Inflammatory macrophage treated with lipopolysaccharide for 1 hour (primary cell): ENCODE data around the gene FGF1.
A peak's percentile ranks its signal among the peaks of the same experiment; 100 is the strongest.

Source experiments
- DNase-seq, 2 donors: peaks; one replicate each; pipeline ENCODE4 v3.0.0-alpha.2; 2020 to 2022

Gene FGF1

GRCh38 chr5:142685418-142686209, at the start of gene FGF1:
TSS of gene FGF1 (minus strand) at chr5:142686090. CDS start at chr5:142614127, 71,963 bp downstream.
- no peak for DNase-seq

GRCh38 chr5:142727735-142728047, 41.8 kb upstream of the FGF1 start:
- no peak for DNase-seq

- peak; percentile 76 to 80 for DNase-seq
Measured at GRCh38 chr5:142726188-142726731, 40.4 kb upstream of the FGF1 start.

DNA sequence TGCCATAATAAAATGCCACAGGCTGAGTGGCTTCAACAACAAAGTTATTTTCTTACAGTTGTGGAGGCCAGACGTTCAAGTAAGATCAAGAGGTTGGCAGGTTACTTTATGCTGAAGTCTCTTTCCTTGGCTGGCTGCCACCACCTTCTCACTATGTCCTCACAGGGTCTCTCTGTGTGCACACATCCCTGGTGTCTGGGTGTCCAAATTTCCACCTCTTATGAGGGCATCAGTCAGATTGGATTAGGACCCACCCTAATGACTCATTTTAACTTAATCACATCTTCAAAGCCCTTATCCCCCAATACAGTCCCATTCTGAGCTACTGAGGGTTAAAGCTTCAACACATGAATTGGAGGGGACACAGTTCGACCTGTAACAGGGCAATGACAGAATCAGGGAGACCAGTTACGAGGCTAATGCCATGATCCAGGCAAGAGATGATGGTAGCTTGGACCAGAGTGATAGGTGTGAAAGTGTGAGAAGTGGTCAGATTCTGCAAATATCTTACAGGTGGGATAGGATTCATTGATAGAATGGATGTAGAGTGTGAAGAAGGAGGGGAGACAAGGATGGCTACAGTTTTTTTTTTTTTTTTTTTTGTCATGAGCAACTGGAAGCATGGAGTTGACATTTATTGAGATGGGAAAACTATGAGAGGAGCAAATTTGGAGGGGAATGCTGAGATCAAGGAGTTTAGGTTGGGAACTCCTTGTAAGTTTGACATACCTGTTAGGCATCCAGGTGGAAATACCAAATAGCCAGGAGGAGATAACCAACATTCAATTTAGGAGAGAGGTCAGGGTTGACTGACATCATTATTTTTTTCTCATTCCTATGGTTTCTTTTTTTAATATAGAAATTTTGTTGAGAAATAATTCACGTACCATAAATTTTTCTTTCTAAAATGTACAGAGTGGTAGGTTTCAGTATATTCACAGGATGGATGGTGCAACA, 39.6 kb upstream of the FGF1 start:
- no peak for DNase-seq

DNA sequence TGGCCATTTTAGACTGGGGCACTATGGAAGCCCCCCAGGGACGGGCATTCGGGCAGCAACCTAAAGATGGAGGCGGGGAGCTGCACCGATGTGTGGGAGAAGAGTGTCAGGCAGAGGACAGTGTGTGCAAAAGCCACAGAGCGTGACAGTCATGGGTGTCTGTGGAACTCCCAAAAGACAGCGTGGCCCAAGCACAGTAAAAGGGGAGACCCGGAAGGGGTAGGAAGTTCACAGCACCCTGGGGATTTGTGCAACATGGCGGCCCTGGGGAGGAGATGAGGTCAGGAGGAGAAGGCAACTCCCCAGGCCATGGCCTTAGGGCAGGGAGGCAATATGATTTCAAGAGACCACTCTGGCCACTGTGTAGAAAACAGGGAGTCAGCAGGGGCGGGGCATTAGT, 38.9 kb upstream of the FGF1 start:
- DNase-seq = no peak

DNA sequence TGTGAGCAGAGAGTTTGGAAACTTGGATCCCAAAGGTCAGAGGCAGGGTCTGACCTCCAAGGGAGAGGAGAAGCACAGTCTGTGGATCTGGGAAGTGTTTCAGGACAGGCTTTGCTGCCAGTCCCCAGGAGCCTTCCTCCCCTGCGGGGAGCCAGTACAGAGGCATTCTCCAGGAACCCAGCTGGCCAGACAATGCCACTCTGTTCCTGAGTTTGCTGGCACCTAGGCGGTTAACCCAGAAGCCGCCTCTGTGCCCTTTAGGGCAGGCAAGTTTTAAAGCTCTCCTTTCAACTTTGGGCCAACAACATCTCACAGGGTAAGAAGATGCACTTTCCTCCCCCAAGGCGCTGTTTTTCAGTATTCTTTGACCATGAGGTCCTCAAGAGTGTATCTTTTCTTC, 37.0 kb upstream of the FGF1 start:
- DNase-seq = no peak

- DNase-seq = no peak
Measured at GRCh38 chr5:142722146-142722545, 36.3 kb upstream of the FGF1 start.

DNA sequence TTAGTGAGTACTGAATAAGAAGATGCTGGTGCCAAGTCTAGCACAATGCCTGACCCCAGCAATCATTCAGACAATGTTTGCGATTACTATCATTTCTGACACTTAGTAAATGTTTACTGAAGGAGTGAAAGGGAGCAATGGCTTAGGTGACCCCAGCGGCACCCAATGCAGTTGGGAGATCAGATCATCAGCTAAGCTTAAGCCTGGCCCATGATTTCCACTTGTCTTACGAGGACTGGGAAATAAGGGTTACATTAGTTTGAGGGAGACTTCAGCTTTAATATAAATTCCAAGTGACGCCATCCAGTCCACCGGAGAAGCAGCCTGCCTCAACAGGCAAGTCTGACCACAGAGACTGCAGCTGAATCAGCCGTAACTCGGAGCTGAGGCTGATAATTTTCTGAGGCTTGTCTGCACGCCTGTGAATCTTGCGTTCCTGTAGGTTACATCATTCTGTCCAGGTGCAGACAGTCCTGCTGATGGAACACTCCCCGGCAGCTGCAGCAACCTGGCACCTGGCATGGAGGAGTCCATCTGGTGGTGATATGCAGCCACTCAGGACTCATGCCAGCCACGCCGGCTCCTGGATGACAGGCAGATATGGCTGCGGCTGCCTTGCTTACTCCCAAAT, 34.9 kb upstream of the FGF1 start:
- DNase-seq = no peak

- no peak for DNase-seq
Measured at GRCh38 chr5:142719836-142720370, 34.0 kb upstream of the FGF1 start.

DNA sequence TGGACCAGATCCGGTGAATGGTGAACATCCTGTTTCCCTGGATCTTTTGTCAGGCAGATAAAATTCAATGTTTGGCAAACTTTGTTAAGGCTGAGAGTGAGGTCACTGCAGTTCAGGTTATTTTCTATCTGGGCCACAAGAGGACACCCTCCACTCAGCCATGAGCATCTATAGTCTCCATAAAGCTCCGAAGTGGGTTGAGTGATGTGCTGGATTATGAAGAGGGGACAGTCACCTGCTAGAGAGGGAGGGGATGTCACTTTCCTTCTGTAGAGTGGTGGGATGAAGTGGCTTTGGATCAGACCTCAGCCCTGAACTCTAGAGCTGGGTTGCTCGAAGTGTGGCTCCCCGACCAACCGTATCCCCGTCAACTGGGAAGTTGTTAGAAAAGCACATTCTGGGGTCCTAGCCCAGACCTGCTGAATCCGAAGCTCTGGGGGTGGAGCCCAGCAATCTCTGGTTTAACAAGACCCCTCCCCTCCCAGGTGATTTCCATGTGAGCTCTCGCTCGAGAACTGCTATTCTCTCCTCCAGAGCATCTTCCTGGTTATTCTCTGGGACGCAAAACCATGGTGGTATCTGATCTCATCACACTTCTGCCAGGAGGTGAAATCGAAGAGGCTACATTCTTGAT, 31.8 kb upstream of the FGF1 start:
- DNase-seq = peak; percentile 48 to 63

DNA sequence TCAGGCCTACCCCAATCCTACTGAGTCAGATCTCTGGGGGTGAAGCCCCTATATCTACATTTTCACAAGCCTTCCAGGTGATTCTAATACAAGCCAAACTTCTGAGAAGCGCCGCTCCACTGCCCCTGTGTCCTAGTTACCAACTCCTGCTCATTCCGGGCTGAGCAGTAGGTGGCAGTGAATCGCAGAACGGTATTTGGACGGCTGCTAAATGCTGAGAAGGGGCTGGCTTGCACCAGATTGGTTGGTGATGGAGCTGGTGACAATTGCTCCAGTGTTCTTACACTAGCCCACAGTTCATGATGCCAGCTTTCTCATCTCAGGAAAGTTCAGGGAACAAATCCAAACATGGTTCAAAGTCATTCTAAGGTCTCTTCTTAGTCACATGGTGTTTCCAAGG, 31.1 kb upstream of the FGF1 start:
- DNase-seq = peak in 1 of 2 donors; percentile 31

DNA sequence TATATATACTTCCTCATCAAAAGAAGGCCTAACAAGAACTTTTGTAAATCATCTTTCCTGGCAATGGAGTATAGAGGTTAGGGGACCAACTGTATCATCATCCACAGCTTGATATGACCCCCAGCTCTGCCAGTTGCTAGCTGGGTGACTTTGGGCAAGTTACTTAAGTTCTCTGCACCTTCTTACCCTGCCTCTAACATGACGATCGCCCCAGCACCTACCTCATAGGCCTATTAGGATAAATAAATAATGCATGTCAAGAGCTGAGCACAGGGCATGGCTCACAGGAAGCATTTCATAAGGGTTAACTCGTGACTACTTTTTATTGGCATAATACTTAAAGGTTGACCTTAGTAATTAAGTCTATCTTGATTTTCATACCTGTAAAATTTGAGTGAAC, 29.4 kb upstream of the FGF1 start:
- DNase-seq = no peak

GRCh38 chr5:142713121-142713706, 27.3 kb upstream of the FGF1 start:
- DNase-seq = peak; percentile 79 to 98

DNA sequence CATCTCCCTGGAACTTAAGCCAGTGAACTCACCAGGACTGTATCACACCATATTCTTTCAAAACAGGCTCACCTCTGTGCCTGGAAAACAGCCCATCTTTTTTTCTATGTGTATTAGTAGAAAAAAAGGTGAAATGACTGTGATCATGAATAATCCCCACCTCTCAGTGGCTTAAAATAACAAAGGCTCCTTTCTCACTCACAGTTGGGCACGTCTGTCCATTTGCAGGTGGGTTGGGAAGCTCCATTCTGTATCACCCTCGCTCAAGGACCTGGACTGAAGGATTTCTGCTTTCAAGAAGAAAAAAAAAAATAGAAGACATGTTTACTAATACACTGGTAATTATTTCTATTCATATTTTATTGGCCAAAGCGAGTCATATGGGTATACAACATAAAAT, 17.3 kb upstream of the FGF1 start:
- DNase-seq = no peak

GRCh38 chr5:142701673-142702311, 15.9 kb upstream of the FGF1 start:
- DNase-seq = peak; percentile 31 to 39

DNA sequence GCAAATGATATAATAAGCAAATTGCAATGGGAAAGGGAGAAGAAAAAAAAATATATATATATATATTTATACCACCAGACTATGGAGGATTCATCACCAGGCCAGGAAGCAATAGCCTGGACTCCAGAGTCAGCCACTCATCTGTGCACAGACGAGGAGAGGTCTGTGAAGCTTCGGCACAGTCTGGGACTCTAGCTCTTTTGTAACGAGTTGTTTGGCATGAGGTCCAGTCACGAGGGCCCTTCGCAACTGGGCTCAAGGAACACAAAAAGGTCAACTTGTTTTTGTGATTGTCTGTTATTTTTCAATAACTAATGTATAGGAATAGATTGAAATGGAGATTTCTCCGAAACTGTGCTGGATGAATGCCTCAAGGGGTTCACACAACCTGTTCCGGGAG, 14.7 kb upstream of the FGF1 start:
- DNase-seq = no peak

GRCh38 chr5:142699184-142699720, 13.4 kb upstream of the FGF1 start:
- DNase-seq = peak; percentile 76 to 98

DNA sequence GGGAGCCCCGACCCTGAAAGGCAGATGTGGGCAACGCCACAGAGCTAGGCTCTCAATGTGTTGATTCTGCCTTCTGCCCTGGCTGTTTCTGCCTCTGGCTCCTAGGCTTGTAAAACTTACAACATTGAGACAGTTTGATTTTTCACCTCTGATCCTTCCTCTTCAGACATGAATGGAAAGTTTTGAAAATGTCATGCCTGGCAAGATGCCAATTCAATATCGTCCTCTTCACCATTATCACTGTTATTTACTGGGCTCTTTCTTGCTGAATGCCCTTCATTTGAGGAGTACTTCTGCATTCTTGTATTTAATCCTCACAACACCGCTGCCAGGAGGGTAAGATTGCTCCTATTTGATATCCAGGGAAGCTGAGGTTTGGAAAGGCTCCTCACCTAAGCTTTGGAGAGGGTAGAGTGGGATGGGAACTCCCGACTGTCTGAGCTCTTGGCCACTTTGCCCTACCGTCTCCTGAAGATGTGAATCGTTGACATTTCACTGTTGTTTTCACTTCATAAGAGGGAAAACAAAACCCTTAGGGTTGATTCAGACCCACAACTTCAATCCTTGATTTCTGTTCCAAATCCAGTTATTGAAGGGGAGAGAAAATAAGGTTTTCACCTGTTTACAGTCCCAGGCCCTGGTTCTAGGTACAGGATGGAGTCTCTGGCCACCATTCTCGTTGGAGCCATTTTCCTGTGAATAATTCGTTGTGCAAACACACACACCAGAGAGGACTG, 12.7 kb upstream of the FGF1 start:
- DNase-seq = no peak

- DNase-seq = peak; percentile 25 to 53
Measured at GRCh38 chr5:142697356-142698255, 11.7 kb upstream of the FGF1 start.
